Activated B cell treated with CpG ODN at 0.5 μM for 24 hours (primary cell): Measurements from ENCODE around the gene TXNDC5. TPM values are rescaled to one million over a fixed set of nuclear protein-coding genes. Genes with fewer than 3 reads are reported as not detected.

Experiments
- ATAC-seq: fragments of 200-7000 bp; cut with Tn5 transposase; one replicate; pipeline ENCODE4 v1.10.0; 2021; ENCODE audit warnings: low read depth, mild to moderate bottlenecking, moderate library complexity
- CTCF ChIA-PET: fragments of 350-600 bp; sonication (Branson Sonifier 250); formaldehyde crosslinking; loops from one replicate; lab custom pipeline; 2021; ENCODE audit warnings: antibody characterized with exemption; lab: Charles Lee
- POLR2A ChIA-PET: fragments of 350-600 bp; sonication (Branson Sonifier 250); formaldehyde crosslinking; loops from one replicate; lab custom pipeline; 2021; ENCODE audit warnings: antibody characterized with exemption; lab: Charles Lee
- DNase-seq: peaks from one replicate; pipeline ENCODE4 v3.0.0; 2022
- H3K27ac Mint-ChIP-seq: one replicate; pipeline ENCODE4 v1.8.0; 2020; ENCODE audit warnings: mixed read lengths
- H3K27me3 Mint-ChIP-seq: one replicate; pipeline ENCODE4 v1.8.0; 2021; ENCODE audit warnings: mixed read lengths
- H3K36me3 Mint-ChIP-seq: one replicate; pipeline ENCODE4 v1.8.0; 2021; ENCODE audit warnings: low read depth, mixed read lengths
- H3K4me1 Mint-ChIP-seq: one replicate; pipeline ENCODE4 v1.8.0; 2021; ENCODE audit warnings: mixed read lengths
- H3K4me3 Mint-ChIP-seq: one replicate; pipeline ENCODE4 v1.8.0; 2020; ENCODE audit warnings: mild to moderate bottlenecking, mixed read lengths
- H3K9me3 Mint-ChIP-seq: one replicate; pipeline ENCODE4 v1.8.0; 2020; ENCODE audit warnings: mixed read lengths
- CTCF ChIP-seq: fragments of 200-600 bp; IDR thresholded peaks from one replicate; pipeline ENCODE4 v1.8.0; 2022; ENCODE audit warnings: antibody characterized with exemption, mild to moderate bottlenecking
- intact Hi-C: fragments of 100-400 bp; cut with micrococcal nuclease; formaldehyde crosslinking; loops from one replicate; pipeline ENCODE4 v1.15.1; 2024
- total RNA-seq: library from RNA; stranded (reverse); gene quantifications from 2 replicates; pipeline ENCODE4 v1.2.3, GENCODE V29; 2022

Gene TXNDC5
- total RNA-seq, 1 donor from 2014 or later: 68.2 TPM

GRCh38 chr6:7938562-7939183 lies 28.1 kb upstream of the TXNDC5 start:
- no peaks in the 10 kb centered on the region for H3K27me3 Mint-ChIP-seq
- CTCF ChIA-PET: interaction anchor here (0.8 kb wide), 1 partner anchor 216 kb away, joined by 3 read pairs; no protein-coding TSS in a partner anchor
- H3K27ac Mint-ChIP-seq: peak overlapping the region; percentile 61
- TF ChIP-seq CTCF: no peak
- no peak for DNase-seq
- ATAC-seq: no peak
- peaks cover 3% of the 10 kb centered on the region for H3K9me3 Mint-ChIP-seq
- H3K4me3 Mint-ChIP-seq: no peak overlapping the region
- intact Hi-C loops: loop anchor here (1.0 kb wide), 1 partner anchor 25 kb away; no protein-coding TSS in a partner anchor
- H3K4me1 Mint-ChIP-seq: peaks cover 39% of the 10 kb centered on the region
- POLR2A ChIA-PET: interaction anchor here (0.6 to 1.3 kb wide), 2 partner anchors 24 to 34 kb away, joined by 4 read pairs; no protein-coding TSS in a partner anchor
- no peaks in the 10 kb centered on the region for H3K36me3 Mint-ChIP-seq

GRCh38 chr6:7933794-7934193 lies 23.2 kb upstream of the TXNDC5 start:
- CTCF ChIA-PET: interaction anchor here (0.7 to 0.8 kb wide), 3 partner anchors 16 to 36 kb away, joined by 3 to 6 read pairs (median 4); no protein-coding TSS in a partner anchor
- no peak for TF ChIP-seq CTCF
- DNase-seq: no peak
- Mint-ChIP-seq H3K36me3 (no peaks in the 10 kb centered on the region), H3K27me3 (no peaks in the 10 kb centered on the region), H3K27ac (peak overlapping the region; percentile 46), H3K4me3 (no peak overlapping the region), H3K9me3 (peaks cover 3% of the 10 kb centered on the region), H3K4me1 (peaks cover 34% of the 10 kb centered on the region)
- intact Hi-C loops: loop anchor here (1.0 to 2.0 kb wide), 5 partner anchors 16 to 210 kb away; partner anchors contain the start of gene TXNDC5
- ATAC-seq: peak; percentile 98
- POLR2A ChIA-PET: interaction anchor here (0.9 to 2.9 kb wide), 7 partner anchors 17 to 34 kb away, joined by 3 to 9 read pairs (median 6); partner anchors contain the start of gene TXNDC5

GRCh38 chr6:7932625-7933024 lies 22.0 kb upstream of the TXNDC5 start:
- intact Hi-C loops: loop anchor here (1.0 to 2.0 kb wide), 2 partner anchors 22 to 34 kb away; partner anchors contain the start of gene TXNDC5
- CTCF ChIA-PET: interaction anchor here (1.4 to 1.5 kb wide), 2 partner anchors 17 to 23 kb away, joined by 3 read pairs; no protein-coding TSS in a partner anchor
- Mint-ChIP-seq H3K27me3 (no peaks in the 10 kb centered on the region), H3K9me3 (peaks cover 3% of the 10 kb centered on the region), H3K27ac (no peak overlapping the region), H3K4me1 (peaks cover 29% of the 10 kb centered on the region), H3K36me3 (no peaks in the 10 kb centered on the region), H3K4me3 (no peak overlapping the region)
- no peak for TF ChIP-seq CTCF
- ATAC-seq (no peak), DNase-seq (no peak)
- POLR2A ChIA-PET: interaction anchor here (0.6 to 2.9 kb wide), 6 partner anchors 14 to 170 kb away, joined by 3 to 10 read pairs (median 8); partner anchors contain the start of genes EEF1E1 and TXNDC5

GRCh38 chr6:7924867-7925266 lies 14.3 kb upstream of the TXNDC5 start:
- ChIA-PET CTCF (no interaction called here), POLR2A (interaction anchor here (0.5 kb wide), 1 partner anchor 35 kb away, joined by 6 read pairs; no protein-coding TSS in a partner anchor)
- Mint-ChIP-seq H3K4me1 (peaks cover 4% of the 10 kb centered on the region), H3K9me3 (peaks cover 16% of the 10 kb centered on the region), H3K27ac (no peak overlapping the region), H3K36me3 (no peaks in the 10 kb centered on the region), H3K4me3 (no peak overlapping the region), H3K27me3 (no peaks in the 10 kb centered on the region)
- ATAC-seq (no peak), DNase-seq (no peak)
- intact Hi-C loops: no loop called here
- no peak for TF ChIP-seq CTCF

- intact Hi-C loops: no loop called here
- ChIA-PET CTCF (no interaction called here), POLR2A (no interaction called here)
- ATAC-seq: no peak
- no peak for DNase-seq
- no peak for TF ChIP-seq CTCF
- Mint-ChIP-seq H3K27ac (no peak overlapping the region), H3K27me3 (no peaks in the 10 kb centered on the region), H3K4me3 (no peak overlapping the region), H3K36me3 (no peaks in the 10 kb centered on the region), H3K4me1 (no peaks in the 10 kb centered on the region), H3K9me3 (peaks cover 16% of the 10 kb centered on the region)
These were observed 12.0 kb upstream of the TXNDC5 start for GRCh38 chr6:7922596-7922995.
